Colonic mucosa (tissue), 4 donors: ENCODE data around the gene ZDHHC6. TPM values are rescaled to one million over a fixed set of nuclear protein-coding genes. Genes with fewer than 3 reads are reported as not detected.

Experiments
- DNase-seq: peaks from one replicate; pipeline ENCODE4 v3.0.0-alpha.2; 2020
- H3K27ac ChIP-seq: fragments of 200-600 bp; one replicate; pipeline ENCODE4 v1.8.0; 2021
- H3K27me3 ChIP-seq: fragments of 200-600 bp; one replicate; pipeline ENCODE4 v1.8.0; 2021
- H3K36me3 ChIP-seq: fragments of 200-600 bp; one replicate; pipeline ENCODE4 v1.8.0; 2021
- H3K4me1 ChIP-seq: fragments of 200-600 bp; one replicate; pipeline ENCODE4 v1.8.0; 2021; ENCODE audit warnings: mild to moderate bottlenecking
- H3K4me3 ChIP-seq: fragments of 200-600 bp; one replicate; pipeline ENCODE4 v1.8.0; 2021
- H3K9ac ChIP-seq, 2 donors: one replicate each; pipeline ENCODE4 v1.7.0; 2013; ENCODE audit warnings: control low read depth in 2 of 2, low read depth in 2 of 2, low read length in 2 of 2
- H3K9me3 ChIP-seq: fragments of 200-600 bp; one replicate; pipeline ENCODE4 v1.8.0; 2021
- intact Hi-C: fragments of 100-400 bp; cut with DNase I; formaldehyde crosslinking; loops from one replicate; pipeline ENCODE4 v1.14.1; 2022
- total RNA-seq, 2 donors: library from RNA; stranded (reverse); fragmentation: NEBNext Ultra II Directional in 1 of 2; extraction: Animal tissue kit (Norgen Biotek cat#: 25700) in 1 of 2; gene quantifications; one replicate each; pipeline ENCODE4 v1.2.1, GENCODE V29; 2021
- TF ChIP-seq, protein P1 (sequence below): fragments of 200-600 bp; IDR thresholded peaks from one replicate; pipeline ENCODE4 v1.8.0; 2022; ENCODE audit warnings: antibody characterized with exemption, mild to moderate bottlenecking
- donor health status: healthy.
- donor health status: DM: no; HTN: no; CAD: no.
- donor health status: DM: no; HTN: no; CAD: no.

The ZDHHC6 gene
- total RNA-seq, 2 donors from 2014 or later: 37.9 to 50.7 TPM

DNA sequence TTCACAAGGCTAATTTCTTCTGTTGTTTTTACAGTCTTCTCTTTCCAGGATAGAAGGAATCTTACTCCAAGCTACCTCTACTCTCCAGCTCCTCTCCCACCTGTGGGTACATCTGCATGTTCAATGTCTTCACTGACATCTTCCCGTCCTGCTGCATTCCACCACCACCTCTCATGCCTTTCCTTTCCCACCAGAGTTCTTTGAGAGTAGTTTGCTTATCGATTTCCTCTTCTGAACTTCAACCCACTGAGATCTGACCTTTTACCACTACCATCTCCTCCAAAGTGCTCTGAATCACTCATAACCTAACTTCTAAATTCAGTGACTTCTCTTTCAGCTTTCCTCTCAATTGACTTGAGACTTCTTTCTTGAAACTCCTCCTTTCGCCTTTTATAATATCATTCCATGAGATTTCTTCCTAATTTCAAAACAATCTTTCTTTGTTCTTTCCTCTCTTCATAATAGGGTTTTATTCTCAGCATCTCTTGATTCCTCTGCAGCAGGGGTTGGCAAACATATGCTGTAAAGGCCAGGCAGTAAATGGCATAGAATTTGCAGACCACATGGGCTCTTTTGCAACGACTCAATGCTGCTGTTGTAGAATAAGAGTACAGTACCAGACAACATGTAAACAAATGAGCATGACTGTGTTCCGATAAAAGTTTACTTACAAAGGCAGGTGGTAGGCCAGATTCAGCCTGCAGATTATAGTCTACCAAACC lies 50.7 kb downstream of the ZDHHC6 start:
- DNase-seq: no peak
- Histone ChIP-seq H3K4me1 (peaks cover 5% of the 10 kb centered on the region), H3K27ac (peak overlapping the region; percentile 15), H3K9me3 (no peaks in the 10 kb centered on the region), H3K4me3 (no peak overlapping the region), H3K36me3 (no peaks in the 10 kb centered on the region), H3K9ac (no peak overlapping the region), H3K27me3 (no peaks in the 10 kb centered on the region)
- TF ChIP-seq, protein P1, sequence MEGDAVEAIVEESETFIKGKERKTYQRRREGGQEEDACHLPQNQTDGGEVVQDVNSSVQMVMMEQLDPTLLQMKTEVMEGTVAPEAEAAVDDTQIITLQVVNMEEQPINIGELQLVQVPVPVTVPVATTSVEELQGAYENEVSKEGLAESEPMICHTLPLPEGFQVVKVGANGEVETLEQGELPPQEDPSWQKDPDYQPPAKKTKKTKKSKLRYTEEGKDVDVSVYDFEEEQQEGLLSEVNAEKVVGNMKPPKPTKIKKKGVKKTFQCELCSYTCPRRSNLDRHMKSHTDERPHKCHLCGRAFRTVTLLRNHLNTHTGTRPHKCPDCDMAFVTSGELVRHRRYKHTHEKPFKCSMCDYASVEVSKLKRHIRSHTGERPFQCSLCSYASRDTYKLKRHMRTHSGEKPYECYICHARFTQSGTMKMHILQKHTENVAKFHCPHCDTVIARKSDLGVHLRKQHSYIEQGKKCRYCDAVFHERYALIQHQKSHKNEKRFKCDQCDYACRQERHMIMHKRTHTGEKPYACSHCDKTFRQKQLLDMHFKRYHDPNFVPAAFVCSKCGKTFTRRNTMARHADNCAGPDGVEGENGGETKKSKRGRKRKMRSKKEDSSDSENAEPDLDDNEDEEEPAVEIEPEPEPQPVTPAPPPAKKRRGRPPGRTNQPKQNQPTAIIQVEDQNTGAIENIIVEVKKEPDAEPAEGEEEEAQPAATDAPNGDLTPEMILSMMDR: no peak
- intact Hi-C loops: no loop called here

- intact Hi-C loops: no loop called here
- Histone ChIP-seq H3K4me3 (no peak overlapping the region), H3K9ac (peak overlapping the region in 1 of 2 donors; percentile 48), H3K27ac (peak overlapping the region; percentile 62), H3K36me3 (no peaks in the 10 kb centered on the region), H3K9me3 (no peaks in the 10 kb centered on the region), H3K27me3 (no peaks in the 10 kb centered on the region), H3K4me1 (peaks cover 5% of the 10 kb centered on the region)
- TF ChIP-seq, protein P1: no peak
- peak; percentile 75 for DNase-seq
Measured at GRCh38 chr10:112394475-112394875, 52.2 kb downstream of the ZDHHC6 start.

DNA sequence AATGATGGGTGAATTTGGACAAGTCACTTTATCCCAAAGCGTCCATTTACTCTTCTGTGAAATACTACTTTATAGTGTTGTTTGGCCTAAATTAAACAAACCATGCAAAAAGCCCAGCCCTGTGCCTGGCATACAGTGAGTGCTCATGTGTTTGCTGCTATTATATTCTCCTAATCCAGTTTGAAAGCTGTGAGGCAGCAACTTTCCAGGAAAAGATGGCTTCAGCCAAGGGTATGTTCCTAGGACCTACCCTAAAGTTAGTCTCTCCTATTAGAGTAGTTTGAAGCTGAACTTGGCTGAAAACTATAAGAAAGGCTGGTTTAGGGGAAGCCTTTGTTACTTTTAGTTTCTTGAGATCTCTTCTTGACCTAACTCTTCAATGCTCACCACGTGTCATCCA lies 52.9 kb downstream of the ZDHHC6 start:
- Histone ChIP-seq H3K36me3 (no peaks in the 10 kb centered on the region), H3K27me3 (no peaks in the 10 kb centered on the region), H3K9ac (peak overlapping the region in 1 of 2 donors; percentile 48), H3K9me3 (no peaks in the 10 kb centered on the region), H3K27ac (peak overlapping the region; percentile 62), H3K4me1 (peaks cover 5% of the 10 kb centered on the region), H3K4me3 (no peak overlapping the region)
- DNase-seq: no peak
- intact Hi-C loops: no loop called here
- TF ChIP-seq, protein P1: no peak

DNA sequence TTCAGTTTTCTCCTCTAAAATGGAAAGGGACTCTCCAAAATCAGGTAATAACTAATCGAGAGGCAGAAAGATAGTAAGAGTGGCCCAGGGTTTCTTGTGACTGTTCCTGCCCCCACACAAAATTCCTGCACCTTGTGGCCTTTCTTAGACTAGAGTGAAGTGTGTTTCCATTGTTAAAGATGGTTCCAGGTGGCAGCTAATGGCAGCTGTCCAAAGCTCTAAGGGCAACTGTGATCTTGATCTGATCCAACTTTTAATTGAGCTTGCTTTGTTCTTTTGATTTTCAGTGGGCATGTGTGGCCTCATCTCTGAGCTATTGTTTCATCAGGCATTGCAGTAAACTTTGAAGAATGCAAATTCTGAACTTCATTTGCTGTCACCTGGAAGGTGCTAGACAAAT lies 53.4 kb downstream of the ZDHHC6 start:
- intact Hi-C loops: no loop called here
- peak overlapping the region; percentile 62 for H3K27ac ChIP-seq
- peak; percentile 67 for DNase-seq
- no peaks in the 10 kb centered on the region for H3K9me3 ChIP-seq
- no peaks in the 10 kb centered on the region for H3K36me3 ChIP-seq
- H3K4me3 ChIP-seq: no peak overlapping the region
- TF ChIP-seq, protein P1: no peak
- peaks cover 5% of the 10 kb centered on the region for H3K4me1 ChIP-seq
- peak overlapping the region in 1 of 2 donors; percentile 48 for H3K9ac ChIP-seq
- H3K27me3 ChIP-seq: no peaks in the 10 kb centered on the region

DNA sequence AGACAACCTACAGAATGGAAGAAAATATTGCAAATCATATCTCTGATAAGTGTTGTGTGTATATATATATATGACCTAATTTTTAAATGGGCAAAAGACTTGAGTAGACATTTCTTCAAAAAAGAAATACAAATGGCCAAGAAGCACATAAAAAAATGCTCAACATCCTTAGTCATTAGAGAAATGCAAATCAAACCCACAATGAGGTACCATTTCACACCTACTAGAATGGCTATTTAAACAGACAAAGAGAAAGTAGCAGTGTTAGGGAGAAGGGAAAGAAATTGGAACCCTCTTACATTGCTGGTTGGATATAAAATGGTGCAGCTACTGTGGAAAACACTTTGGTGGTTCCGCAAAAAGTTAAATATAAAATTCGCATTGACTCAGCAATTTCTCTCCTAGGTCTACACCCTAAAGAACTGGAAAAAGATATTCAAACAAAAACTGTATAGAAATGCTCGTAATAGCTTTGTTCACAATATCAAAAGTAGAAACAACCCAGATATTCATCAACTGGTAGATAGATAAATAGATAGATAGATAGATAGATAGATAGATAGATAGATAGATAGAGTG lies 56.5 kb downstream of the ZDHHC6 start:
- Histone ChIP-seq H3K36me3 (no peaks in the 10 kb centered on the region), H3K9me3 (no peaks in the 10 kb centered on the region), H3K4me3 (no peak overlapping the region), H3K27me3 (no peaks in the 10 kb centered on the region), H3K4me1 (peaks cover 5% of the 10 kb centered on the region), H3K27ac (peak overlapping the region; percentile 71), H3K9ac (no peak overlapping the region)
- TF ChIP-seq, protein P1: no peak
- intact Hi-C loops: no loop called here
- no peak for DNase-seq
